Gastrocnemius medialis (tissue), 4 donors: ENCODE data around the gene OR6P1. TPM values are rescaled to one million over a fixed set of nuclear protein-coding genes. Genes with fewer than 3 reads are reported as not detected.

ENCODE experiments used
- ATAC-seq, 2 donors: fragments of 150-250 bp; one replicate each; pipeline ENCODE4 v1.9.1; 2016
- DNase-seq, 2 donors: peaks; one replicate each; pipeline ENCODE4 v3.0.0-alpha.2; 2019
- H3K27ac ChIP-seq, 4 donors: fragments of 200-600 bp; sonication (generic); 1 replicate in 1 of 4; 2 replicates in 3 of 4; pipeline ENCODE4 v1.5.1; 2016 to 2018; ENCODE audit warnings: mild to moderate bottlenecking in 2 of 4, moderate library complexity in 1 of 4
- H3K27me3 ChIP-seq, 3 donors: fragments of 200-600 bp; sonication (generic) in 2 of 3; 1 replicate in 1 of 3; 2 replicates in 2 of 3; pipeline versions ENCODE4 v1.5.1 to v1.6.0; 2016 to 2019; ENCODE audit warnings: mild to moderate bottlenecking in 1 of 3, moderate library complexity in 1 of 3
- H3K36me3 ChIP-seq, 2 donors: fragments of 200-600 bp; sonication (generic) in 1 of 2; one replicate each; pipeline ENCODE4 v1.5.1; 2017 to 2018
- H3K4me1 ChIP-seq, 2 donors: fragments of 200-600 bp; sonication (generic) in 1 of 2; one replicate each; pipeline ENCODE4 v1.5.1; 2016 to 2017; ENCODE audit warnings: mild to moderate bottlenecking in 2 of 2
- H3K4me3 ChIP-seq, 4 donors: fragments of 200-600 bp; sonication (generic) in 3 of 4; 1 replicate in 1 of 4; 2 replicates in 3 of 4; pipeline ENCODE4 v1.5.1; 2016 to 2019; ENCODE audit warnings: mild to moderate bottlenecking in 2 of 4
- H3K9me3 ChIP-seq, 3 donors: fragments of 200-600 bp; sonication (generic) in 2 of 3; 1 replicate in 1 of 3; 2 replicates in 2 of 3; pipeline ENCODE4 v1.5.1; 2016 to 2019
- POLR2A ChIP-seq, 2 donors: fragments of 450-650 bp; IDR thresholded peaks; one replicate each; pipeline ENCODE4 v1.6.1; 2017; ENCODE audit warnings: antibody characterized with exemption in 2 of 2, mild to moderate bottlenecking in 2 of 2, moderate library complexity in 2 of 2
- in situ Hi-C, 4 donors: fragments of 200-750 bp; cut with MboI; loops; one replicate each; pipeline versions ENCODE4 v1.15.0 to v1.8.0; 2017; ENCODE audit warnings: low sequenced_read_pairs in 4 of 4
- intact Hi-C: fragments of 100-400 bp; cut with DNase I; formaldehyde crosslinking; loops from one replicate; pipeline ENCODE4 v1.15.1; 2023; ENCODE audit warnings: low total_unique reads
- total RNA-seq, 4 donors: library from RNA; depleted of rRNA; stranded (reverse); fragments of >200 nt; gene quantifications; one replicate each; pipeline versions ENCODE4 v1.1.0 to v1.2.3, GENCODE V29; 2016
- TF ChIP-seq, protein P1 (sequence below), 5 experiments: fragments of 450-650 bp in 3 of 5; fragments of 200-600 bp in 2 of 5; sonication (generic) in 2 of 5; IDR thresholded peaks in 4 of 5; conservative IDR thresholded peaks in 1 of 5; 1 replicate in 4 of 5; 2 replicates in 1 of 5; pipeline ENCODE4 v1.5.1; 2016 to 2019; ENCODE audit warnings: antibody characterized with exemption in 5 of 5, mild to moderate bottlenecking in 3 of 5, moderate library complexity in 3 of 5

Gene OR6P1
- total RNA-seq, 4 donors from 2014 or later: not detected

DNA sequence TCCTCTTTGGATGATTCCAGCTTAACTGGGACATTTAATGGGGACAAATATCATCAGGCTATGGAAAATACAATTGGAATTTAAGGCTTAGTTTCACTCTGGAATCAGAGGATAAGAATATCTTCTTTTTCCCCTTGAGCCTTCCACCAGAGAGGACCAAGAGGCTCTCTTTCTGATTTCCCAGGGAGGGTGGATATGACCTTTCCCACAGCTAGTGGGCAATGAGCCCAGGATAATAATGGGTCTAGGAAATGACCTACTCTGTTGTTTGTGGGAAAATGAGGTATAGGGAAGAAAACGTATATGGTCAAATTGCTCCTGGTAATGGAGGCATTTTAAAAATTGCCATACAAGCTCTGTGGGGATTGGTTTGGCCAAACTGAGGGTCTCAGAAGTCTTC is 18.1 kb downstream of the OR6P1 start:
- Histone ChIP-seq H3K4me1 (no peaks in the 10 kb centered on the region), H3K9me3 (no peaks in the 10 kb centered on the region), H3K36me3 (no peaks in the 10 kb centered on the region), H3K27me3 (no peaks in the 10 kb centered on the region), H3K27ac (no peak overlapping the region), H3K4me3 (no peak overlapping the region)
- no peak for DNase-seq
- intact Hi-C loops (no loop called here), in situ Hi-C loops (no loop called here)
- no peak for ATAC-seq
- no peak for TF ChIP-seq POLR2A (IDR thresholded peaks at IDR 0.05)
- TF ChIP-seq, protein P1, sequence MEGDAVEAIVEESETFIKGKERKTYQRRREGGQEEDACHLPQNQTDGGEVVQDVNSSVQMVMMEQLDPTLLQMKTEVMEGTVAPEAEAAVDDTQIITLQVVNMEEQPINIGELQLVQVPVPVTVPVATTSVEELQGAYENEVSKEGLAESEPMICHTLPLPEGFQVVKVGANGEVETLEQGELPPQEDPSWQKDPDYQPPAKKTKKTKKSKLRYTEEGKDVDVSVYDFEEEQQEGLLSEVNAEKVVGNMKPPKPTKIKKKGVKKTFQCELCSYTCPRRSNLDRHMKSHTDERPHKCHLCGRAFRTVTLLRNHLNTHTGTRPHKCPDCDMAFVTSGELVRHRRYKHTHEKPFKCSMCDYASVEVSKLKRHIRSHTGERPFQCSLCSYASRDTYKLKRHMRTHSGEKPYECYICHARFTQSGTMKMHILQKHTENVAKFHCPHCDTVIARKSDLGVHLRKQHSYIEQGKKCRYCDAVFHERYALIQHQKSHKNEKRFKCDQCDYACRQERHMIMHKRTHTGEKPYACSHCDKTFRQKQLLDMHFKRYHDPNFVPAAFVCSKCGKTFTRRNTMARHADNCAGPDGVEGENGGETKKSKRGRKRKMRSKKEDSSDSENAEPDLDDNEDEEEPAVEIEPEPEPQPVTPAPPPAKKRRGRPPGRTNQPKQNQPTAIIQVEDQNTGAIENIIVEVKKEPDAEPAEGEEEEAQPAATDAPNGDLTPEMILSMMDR (IDR thresholded peaks at IDR 0.05 in 4 of 5, conservative IDR thresholded peaks at IDR 0.05 in 1 of 5): no peak

DNA sequence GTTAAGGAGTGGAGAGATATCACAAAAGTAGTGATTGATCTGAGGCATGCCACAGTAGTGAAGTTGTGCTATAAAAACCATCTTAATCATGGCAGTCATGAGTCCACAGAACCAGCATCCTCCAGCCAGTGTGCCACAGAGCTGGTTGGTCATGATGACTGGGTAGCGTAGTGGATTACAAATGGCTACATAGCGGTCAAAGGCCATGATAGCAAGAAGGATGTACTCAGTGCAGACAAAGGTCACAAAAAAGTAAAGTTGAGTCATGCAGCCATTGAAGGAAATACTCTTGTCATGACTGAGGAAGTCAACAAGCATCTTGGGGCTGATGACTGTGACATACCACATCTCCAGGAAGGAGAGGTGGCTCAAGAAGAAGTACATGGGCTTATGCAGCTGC is 22.8 kb downstream of the OR6P1 start:
- no peaks in the 10 kb centered on the region for H3K4me1 ChIP-seq
- DNase-seq (no peak), ATAC-seq (no peak)
- H3K9me3 ChIP-seq: no peaks in the 10 kb centered on the region
- H3K4me3 ChIP-seq: no peak overlapping the region
- H3K36me3 ChIP-seq: no peaks in the 10 kb centered on the region
- no peaks in the 10 kb centered on the region for H3K27me3 ChIP-seq
- intact Hi-C loops: no loop called here
- in situ Hi-C loops: no loop called here
- H3K27ac ChIP-seq: no peak overlapping the region
- no peak for TF ChIP-seq POLR2A (IDR thresholded peaks at IDR 0.05)
- TF ChIP-seq, protein P1 (IDR thresholded peaks at IDR 0.05 in 4 of 5, conservative IDR thresholded peaks at IDR 0.05 in 1 of 5): no peak

DNA sequence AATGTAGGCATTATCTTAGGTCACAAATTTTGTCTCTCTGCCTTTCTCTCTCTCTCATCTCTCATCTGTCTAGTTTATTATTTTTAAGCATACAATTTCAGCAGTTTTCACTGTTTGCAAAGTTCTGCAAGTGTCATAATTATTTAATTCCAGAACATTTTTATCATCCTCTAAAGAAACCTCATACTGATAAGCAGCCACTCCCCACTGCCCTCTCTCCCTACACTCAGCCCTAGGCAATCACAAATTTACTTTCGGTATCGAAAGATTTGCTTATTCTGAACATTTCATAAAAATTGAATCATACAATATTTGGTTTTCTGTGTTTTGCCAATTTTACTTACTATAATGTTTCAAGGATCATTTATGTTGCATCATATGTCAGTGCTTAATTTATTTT is 32.8 kb downstream of the OR6P1 start:
- no peak for ATAC-seq
- TF ChIP-seq, protein P1 (IDR thresholded peaks at IDR 0.05 in 4 of 5, conservative IDR thresholded peaks at IDR 0.05 in 1 of 5): no peak
- TF ChIP-seq POLR2A (IDR thresholded peaks at IDR 0.05): no peak
- H3K27me3 ChIP-seq: no peaks in the 10 kb centered on the region
- in situ Hi-C loops (no loop called here), intact Hi-C loops (no loop called here)
- H3K4me1 ChIP-seq: no peaks in the 10 kb centered on the region
- H3K9me3 ChIP-seq: no peaks in the 10 kb centered on the region
- no peaks in the 10 kb centered on the region for H3K36me3 ChIP-seq
- no peak overlapping the region for H3K4me3 ChIP-seq
- no peak overlapping the region for H3K27ac ChIP-seq
- no peak for DNase-seq

DNA sequence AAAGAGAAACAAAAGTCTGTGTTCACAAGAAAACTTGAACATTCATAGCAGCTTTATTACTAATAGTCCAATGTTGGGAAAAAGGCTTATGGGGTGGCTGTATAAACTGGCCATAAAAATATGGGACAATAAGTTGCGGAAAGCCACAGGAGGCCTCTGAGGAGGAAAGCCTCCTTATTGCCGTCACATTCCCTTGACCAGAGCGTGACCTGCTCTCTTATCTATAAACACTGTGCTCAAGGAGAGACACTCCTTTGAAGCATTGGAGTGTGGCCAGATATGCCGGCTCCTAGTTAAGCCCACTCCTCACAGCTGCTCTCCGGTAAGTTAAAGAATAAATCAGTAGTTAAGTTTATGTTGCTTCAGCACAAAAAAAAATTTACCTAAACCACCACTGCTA is 35.9 kb downstream of the OR6P1 start:
- Histone ChIP-seq H3K9me3 (no peaks in the 10 kb centered on the region), H3K4me3 (no peak overlapping the region), H3K36me3 (no peaks in the 10 kb centered on the region), H3K27ac (no peak overlapping the region), H3K27me3 (no peaks in the 10 kb centered on the region), H3K4me1 (no peaks in the 10 kb centered on the region)
- ATAC-seq (no peak), DNase-seq (no peak)
- in situ Hi-C loops (no loop called here), intact Hi-C loops (no loop called here)
- TF ChIP-seq POLR2A (IDR thresholded peaks at IDR 0.05): no peak
- TF ChIP-seq, protein P1 (IDR thresholded peaks at IDR 0.05 in 4 of 5, conservative IDR thresholded peaks at IDR 0.05 in 1 of 5): no peak

DNA sequence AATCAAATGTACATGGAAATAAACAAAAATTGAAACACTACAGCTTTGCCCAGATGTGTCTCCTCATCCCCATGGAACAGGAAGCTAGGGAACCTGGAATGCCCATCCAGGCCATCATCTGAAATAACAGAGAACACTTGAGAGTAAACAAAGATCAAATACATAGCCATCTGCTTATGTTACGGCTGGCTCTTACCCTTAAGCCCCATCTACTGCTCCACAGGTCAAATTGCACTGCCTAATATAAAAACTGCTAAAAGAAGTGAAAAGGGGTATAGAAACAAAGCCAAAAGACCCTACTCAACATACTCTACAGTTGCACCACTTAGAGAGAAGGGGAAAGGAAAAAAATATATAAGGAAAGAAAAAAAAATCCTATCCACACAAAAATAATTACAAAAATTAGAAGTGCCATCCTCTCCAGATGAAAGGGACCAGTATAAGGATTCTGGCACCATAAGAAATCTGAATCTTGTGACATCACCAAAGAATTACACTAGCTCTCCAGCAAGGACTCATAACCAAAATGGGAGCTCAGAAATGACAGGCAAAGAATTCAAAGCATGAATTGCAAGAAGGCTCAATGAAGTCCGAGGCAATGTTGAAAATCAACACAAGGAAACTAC is 43.1 kb downstream of the OR6P1 start:
- Histone ChIP-seq H3K4me1 (no peaks in the 10 kb centered on the region), H3K27me3 (no peaks in the 10 kb centered on the region), H3K4me3 (no peak overlapping the region), H3K36me3 (no peaks in the 10 kb centered on the region), H3K27ac (no peak overlapping the region), H3K9me3 (no peaks in the 10 kb centered on the region)
- intact Hi-C loops (no loop called here), in situ Hi-C loops (no loop called here)
- ATAC-seq (no peak), DNase-seq (no peak)
- no peak for TF ChIP-seq POLR2A (IDR thresholded peaks at IDR 0.05)
- TF ChIP-seq, protein P1 (IDR thresholded peaks at IDR 0.05 in 4 of 5, conservative IDR thresholded peaks at IDR 0.05 in 1 of 5): no peak
